Kidney epithelial cell (primary cell): ENCODE data around the gene CHMP1B. TPM values are rescaled to one million over a fixed set of nuclear protein-coding genes. Genes with fewer than 3 reads are reported as not detected.

Experiments
- DNase-seq: peaks from one replicate; pipeline ENCODE4 v3.0.0-alpha.2; 2010; ENCODE audit warnings: low read depth
- H3K27me3 ChIP-seq: 2 replicates; pipeline ENCODE4 v1.6.0; 2011; ENCODE audit warnings: low read length; ENCODE audit not compliant: control insufficient read depth, insufficient read depth
- H3K36me3 ChIP-seq: 2 replicates; pipeline ENCODE4 v1.5.1; 2011; ENCODE audit warnings: low read length; ENCODE audit not compliant: control insufficient read depth, insufficient read depth
- H3K4me3 ChIP-seq: 2 replicates; pipeline ENCODE4 v1.5.1; 2011; ENCODE audit warnings: low read depth, mild to moderate bottlenecking, control low read depth, low read length
- CTCF ChIP-seq: IDR thresholded peaks from 2 replicates; pipeline ENCODE4 v1.5.1; 2011; ENCODE audit warnings: mild to moderate bottlenecking, moderate library complexity, low read length, control low read depth, inconsistent platforms; ENCODE audit not compliant: insufficient read depth, poor library complexity, severe bottlenecking
- total RNA-seq: library from RNA; depleted of rRNA; stranded (reverse); fragments of >200 nt; gene quantifications from 2 replicates; pipeline ENCODE4 v1.2.3, GENCODE V29; 2015

Gene CHMP1B
- total RNA-seq, 1 donor from 2014 or later: 95.4 TPM

GRCh38 chr18:11859903-11860407 is 8.7 kb downstream of the CHMP1B start:
- Histone ChIP-seq H3K4me3 (no peak overlapping the region), H3K27me3 (no peaks in the 10 kb centered on the region), H3K36me3 (no peaks in the 10 kb centered on the region)
- TF ChIP-seq CTCF: no peak
- DNase-seq: peak; percentile 92

GRCh38 chr18:11860594-11861450 is 9.6 kb downstream of the CHMP1B start:
- no peak for DNase-seq
- no peak for TF ChIP-seq CTCF
- Histone ChIP-seq H3K4me3 (no peak overlapping the region), H3K36me3 (no peaks in the 10 kb centered on the region), H3K27me3 (no peaks in the 10 kb centered on the region)

GRCh38 chr18:11861583-11862288 is 10.5 kb downstream of the CHMP1B start:
- no peak overlapping the region for H3K4me3 ChIP-seq
- no peaks in the 10 kb centered on the region for H3K27me3 ChIP-seq
- TF ChIP-seq CTCF: no peak
- H3K36me3 ChIP-seq: no peaks in the 10 kb centered on the region
- no peak for DNase-seq

GRCh38 chr18:11862468-11863137 is 11.4 kb downstream of the CHMP1B start:
- no peak for DNase-seq
- H3K27me3 ChIP-seq: no peaks in the 10 kb centered on the region
- no peak for TF ChIP-seq CTCF
- no peak overlapping the region for H3K4me3 ChIP-seq
- no peaks in the 10 kb centered on the region for H3K36me3 ChIP-seq

- H3K36me3 ChIP-seq: no peaks in the 10 kb centered on the region
- TF ChIP-seq CTCF: no peak
- H3K4me3 ChIP-seq: no peak overlapping the region
- no peaks in the 10 kb centered on the region for H3K27me3 ChIP-seq
- no peak for DNase-seq
These were observed 13.3 kb downstream of the CHMP1B start for GRCh38 chr18:11864471-11864870.
